GM10266 (cell line): ENCODE data around the gene IRGQ.

Experiments used
- DNase-seq: peaks from one replicate; pipeline ENCODE4 v3.0.0; 2012; ENCODE audit errors: extremely low spot score
- TF ChIP-seq, protein P1 (sequence below): IDR thresholded peaks from 2 replicates; pipeline ENCODE4 v1.5.1; 2012; ENCODE audit warnings: mild to moderate bottlenecking, low read depth; ENCODE audit not compliant: control insufficient read depth, insufficient read depth; ENCODE audit errors: missing control alignments

IRGQ gene

DNA sequence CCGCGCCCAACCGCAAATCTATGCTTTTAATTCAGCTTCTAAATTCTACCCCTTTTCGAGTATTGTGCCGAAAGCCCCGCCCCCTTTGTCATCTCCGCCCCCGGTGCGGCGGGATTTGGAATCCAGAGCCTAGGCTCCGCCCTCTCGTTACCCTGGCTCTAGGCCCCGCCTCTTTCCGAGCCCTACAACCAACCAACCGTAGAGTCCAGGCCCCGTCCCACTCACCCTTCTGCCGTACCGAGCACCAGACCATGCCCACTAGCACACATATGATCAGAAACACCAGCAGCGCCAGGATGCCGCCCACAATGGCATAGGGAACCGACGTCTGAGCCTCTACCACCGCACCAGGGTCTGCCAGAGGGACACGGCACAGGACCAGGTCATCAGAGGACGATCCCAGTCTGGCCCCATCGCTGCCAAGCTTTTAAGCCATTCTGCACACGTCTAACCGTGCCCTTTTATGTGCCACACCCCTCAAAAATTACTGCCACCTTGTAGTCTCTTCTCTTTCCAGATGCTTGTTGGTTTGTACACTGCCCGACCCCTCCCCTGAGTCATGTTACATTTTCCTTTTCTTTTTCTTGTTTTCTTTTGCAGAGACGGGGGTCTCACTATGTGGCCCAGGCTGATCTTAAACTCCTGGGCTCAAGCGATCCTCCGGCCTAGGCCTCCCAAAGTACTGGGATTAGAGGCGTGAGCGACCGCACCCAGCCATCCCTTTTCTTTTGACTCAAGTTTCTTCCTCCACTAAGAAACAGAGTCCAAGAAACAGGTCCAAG is 28.1 kb upstream of the IRGQ start:
- DNase-seq: no peak
- TF ChIP-seq, protein P1, sequence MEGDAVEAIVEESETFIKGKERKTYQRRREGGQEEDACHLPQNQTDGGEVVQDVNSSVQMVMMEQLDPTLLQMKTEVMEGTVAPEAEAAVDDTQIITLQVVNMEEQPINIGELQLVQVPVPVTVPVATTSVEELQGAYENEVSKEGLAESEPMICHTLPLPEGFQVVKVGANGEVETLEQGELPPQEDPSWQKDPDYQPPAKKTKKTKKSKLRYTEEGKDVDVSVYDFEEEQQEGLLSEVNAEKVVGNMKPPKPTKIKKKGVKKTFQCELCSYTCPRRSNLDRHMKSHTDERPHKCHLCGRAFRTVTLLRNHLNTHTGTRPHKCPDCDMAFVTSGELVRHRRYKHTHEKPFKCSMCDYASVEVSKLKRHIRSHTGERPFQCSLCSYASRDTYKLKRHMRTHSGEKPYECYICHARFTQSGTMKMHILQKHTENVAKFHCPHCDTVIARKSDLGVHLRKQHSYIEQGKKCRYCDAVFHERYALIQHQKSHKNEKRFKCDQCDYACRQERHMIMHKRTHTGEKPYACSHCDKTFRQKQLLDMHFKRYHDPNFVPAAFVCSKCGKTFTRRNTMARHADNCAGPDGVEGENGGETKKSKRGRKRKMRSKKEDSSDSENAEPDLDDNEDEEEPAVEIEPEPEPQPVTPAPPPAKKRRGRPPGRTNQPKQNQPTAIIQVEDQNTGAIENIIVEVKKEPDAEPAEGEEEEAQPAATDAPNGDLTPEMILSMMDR: no peak

DNA sequence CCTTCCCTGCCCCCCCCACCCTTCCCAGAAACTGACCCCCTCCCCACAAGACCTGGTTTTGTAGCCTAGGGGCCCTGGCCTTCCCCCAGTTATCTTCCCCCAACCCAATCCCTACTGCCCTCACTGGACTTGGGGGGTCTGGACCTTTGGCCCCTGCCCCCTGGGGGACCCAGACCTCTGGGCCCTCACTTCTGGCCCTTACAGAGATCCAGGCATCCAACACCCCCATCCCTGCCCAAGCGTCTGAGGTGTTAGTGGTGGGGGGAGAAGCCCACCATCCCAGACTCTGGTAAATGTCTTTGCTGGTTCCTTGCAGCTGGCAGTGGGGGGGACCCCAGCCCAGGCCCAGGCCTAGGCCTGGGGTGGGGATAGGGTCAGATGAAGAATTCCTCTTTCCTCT is 27.0 kb upstream of the IRGQ start:
- TF ChIP-seq, protein P1: no peak
- DNase-seq: no peak

DNA sequence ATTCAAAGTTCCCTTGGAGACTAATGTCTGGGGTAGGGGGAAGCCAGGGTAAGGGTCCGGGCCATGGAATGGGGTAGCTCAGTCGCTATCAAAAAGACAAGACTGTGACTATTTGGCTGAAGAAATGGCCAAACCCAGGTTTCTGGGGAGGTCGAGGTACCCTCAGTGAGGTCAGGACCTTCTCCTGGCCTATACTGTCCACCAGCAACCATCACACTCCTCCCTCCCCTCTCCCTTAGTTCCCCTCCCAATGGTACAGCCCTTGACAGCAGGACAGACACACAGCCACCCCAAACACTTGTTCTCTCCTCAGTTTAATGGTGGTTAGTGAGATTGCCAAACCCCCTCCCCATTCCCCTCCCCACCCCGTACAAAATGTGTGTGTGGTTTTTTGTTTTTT is 26.1 kb upstream of the IRGQ start:
- no peak for DNase-seq
- TF ChIP-seq, protein P1: no peak

DNA sequence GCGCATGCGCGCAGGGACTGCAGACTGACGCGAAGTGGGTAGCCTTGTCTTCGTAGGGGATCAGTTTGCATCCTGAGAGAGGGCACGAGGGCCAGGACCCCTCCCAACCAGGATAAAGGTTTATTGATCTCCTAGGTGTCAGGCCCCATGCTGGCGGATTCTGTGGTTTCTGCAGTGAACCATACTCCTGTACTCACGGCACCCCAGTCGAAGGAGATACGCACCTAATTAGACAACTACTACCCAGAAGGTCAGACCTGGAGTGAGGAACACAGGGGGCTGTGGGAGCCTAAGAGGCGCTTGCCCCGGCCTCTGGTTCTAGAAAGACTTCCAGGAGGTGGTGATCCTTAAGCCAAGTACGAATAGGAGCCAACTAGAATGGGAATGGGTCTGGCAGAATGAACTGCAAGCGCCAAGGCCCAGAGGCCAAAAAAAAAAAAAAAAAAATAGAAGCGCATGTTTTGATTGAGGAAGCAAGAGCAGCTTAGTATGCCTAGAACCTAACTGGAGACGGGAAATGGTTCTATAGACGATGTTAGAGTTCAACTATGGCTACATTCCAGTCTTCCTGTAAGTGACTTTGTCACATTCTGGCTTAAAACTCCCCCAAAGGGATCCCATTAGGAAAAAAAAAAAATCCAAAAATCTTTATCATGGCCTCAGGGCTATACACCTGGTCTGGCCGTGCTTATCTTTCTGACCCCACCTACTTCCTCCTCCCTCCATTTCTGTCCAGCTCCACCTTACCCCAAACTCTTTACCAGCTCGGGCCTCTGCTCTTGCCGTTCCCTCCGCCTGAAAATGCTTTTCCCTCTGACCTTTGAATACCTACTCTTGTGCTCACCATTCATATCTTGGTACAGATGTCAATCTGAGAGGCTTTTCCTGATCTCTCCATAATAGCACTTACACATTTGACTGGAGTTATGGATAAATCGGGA is 24.4 kb upstream of the IRGQ start:
- DNase-seq: no peak
- TF ChIP-seq, protein P1: no peak

DNA sequence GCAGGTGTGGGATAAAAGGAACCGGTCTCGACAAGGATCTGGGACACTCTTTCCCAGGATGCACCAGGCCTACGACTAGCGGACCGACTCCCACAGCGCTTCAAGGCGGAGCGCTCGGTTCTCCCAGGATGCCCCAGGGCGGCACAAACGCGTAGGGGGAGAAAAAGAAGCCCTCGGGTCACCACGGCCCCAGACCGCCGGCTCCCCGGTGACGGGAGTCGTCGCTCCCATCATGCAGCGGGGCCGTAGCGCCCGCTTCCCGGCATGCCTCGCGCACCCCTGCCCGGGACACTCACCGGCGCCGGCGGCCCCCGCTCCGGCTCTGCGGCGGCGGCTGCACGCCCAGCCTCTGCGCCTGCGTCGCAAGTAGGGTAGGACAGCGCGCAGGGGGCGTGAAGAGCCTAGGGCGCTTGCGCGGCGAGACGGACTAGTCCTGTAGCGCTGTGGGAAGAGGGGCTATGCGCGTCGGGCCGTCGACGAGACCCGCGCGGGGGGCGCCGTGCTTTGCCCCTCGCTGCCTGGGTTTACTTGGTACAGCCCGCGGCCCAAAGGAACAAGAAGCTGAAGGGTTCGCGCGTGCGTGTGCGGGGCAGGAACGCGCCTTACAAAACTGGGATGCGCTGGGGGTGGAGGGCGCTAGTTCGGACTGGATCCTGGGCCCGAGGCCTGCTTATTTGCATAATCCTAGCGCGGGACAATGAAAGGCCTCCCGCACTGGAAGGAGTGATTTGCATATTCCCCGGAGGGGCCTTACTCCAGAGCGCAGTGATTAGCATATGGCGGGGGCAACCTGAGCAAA is 23.5 kb upstream of the IRGQ start, which contains the start of gene ZNF428:
ZNF428 (minus strand) TSS at position 368 of the 799 bp plus-strand sequence. CDS start 5,325 bp downstream, outside the sequence.
- peak; percentile 95 for DNase-seq
- TF ChIP-seq, protein P1: no peak

DNA sequence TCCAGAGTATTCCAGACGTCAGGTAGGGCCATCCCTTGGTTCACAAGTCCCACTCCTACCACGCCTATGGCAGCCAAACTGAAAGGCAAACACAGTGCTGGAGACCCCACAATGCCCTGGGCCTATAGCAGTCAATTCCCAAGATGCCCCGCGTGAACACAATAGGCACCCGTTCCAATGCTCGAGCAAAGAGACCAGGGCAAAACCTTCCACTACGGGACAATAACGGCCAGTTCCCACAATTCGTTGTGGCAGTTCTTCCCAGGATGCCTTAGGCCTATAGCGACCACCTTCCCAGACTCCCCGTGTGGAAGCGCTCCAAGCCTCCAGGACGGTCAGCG is 23.0 kb upstream of the IRGQ start:
- DNase-seq: peak; percentile 79
- TF ChIP-seq, protein P1: no peak
